HG02759 (cell line): ENCODE data around the gene ST6GALNAC1.

Experiments
- ATAC-seq: cut with Tn5 transposase; IDR thresholded peaks from one replicate; pipeline ENCODE4 v1.9.1; 2021; ENCODE audit warnings: mild to moderate bottlenecking, moderate library complexity; ENCODE audit not compliant: unreplicated experiment

Gene ST6GALNAC1, protein sequence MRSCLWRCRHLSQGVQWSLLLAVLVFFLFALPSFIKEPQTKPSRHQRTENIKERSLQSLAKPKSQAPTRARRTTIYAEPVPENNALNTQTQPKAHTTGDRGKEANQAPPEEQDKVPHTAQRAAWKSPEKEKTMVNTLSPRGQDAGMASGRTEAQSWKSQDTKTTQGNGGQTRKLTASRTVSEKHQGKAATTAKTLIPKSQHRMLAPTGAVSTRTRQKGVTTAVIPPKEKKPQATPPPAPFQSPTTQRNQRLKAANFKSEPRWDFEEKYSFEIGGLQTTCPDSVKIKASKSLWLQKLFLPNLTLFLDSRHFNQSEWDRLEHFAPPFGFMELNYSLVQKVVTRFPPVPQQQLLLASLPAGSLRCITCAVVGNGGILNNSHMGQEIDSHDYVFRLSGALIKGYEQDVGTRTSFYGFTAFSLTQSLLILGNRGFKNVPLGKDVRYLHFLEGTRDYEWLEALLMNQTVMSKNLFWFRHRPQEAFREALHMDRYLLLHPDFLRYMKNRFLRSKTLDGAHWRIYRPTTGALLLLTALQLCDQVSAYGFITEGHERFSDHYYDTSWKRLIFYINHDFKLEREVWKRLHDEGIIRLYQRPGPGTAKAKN

DNA sequence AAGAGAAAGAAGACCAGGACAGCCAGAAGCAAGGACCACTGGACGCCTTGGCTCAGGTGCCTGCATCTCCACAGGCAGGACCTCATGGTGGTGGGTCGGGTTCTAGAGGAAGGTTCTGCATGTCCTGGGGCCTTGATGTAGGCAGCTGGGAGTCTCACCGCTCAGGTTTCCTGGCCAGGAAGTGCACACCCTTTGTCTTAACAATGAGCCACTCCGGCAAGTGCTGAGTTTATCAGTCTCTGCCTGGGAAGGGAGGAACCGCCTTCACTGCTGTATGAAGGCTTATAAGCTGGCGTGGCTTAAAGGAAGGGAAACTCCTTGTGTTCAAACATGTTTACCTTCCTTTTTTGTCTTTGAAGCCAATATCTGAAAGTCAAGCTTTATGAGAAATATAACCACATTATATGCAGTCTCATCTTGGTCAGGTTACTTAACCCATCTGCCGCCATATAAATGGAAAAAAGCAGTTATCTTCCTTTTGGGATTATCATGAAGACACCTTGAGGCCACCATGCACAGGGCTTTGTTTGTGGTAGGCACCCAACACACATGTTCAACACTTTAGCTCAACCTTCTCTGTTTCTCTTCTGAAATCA, at the start of gene ST6GALNAC1:
TSS of gene ST6GALNAC1 (minus strand) at position 205 of the 596 bp plus-strand sequence. CDS start at position 86, 119 bp downstream.
- no peak for ATAC-seq

DNA sequence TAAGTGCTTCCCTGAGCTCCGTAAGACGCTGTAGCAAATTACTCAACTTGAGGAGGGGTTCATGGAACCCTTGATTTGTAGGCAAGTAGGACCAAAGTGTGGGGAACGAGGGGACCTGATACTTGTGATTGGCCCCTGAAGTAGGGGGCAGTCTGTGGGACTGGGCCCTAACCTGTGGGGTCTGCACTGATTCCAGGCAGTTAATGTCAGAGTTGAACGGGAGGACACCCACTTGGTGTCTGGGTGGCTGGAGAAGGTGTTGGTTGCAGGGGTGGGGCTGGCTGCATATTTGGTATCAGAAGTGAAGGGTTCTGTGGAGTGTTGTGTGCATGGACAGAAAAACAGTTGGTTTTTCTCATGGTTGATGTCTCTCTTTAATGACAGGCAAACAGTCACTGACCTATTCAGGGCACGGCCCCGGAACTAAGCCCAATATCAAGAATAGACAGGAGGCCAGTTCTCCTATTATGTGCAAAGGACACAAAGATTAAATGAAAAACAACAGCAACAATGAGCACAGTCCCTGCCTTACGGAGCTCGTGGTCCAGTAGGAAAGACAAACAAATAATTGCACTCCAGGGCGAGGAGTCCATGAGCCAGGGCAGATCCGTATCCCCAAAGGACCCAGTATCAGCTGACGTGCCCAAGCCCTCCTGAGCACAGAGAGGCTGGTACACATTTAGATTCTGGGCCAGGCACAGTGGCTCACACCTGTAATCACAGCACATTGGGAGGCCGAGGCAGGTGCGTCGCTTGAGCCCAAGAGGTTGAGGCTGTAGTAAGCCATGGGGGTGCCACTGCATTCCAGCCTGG, 48.0 kb upstream of the ST6GALNAC1 start:
- no peak for ATAC-seq

- ATAC-seq = no peak
Measured at GRCh38 chr17:76690596-76691280, 47.2 kb upstream of the ST6GALNAC1 start.

GRCh38 chr17:76689859-76690258, 46.3 kb upstream of the ST6GALNAC1 start:
- ATAC-seq = no peak

DNA sequence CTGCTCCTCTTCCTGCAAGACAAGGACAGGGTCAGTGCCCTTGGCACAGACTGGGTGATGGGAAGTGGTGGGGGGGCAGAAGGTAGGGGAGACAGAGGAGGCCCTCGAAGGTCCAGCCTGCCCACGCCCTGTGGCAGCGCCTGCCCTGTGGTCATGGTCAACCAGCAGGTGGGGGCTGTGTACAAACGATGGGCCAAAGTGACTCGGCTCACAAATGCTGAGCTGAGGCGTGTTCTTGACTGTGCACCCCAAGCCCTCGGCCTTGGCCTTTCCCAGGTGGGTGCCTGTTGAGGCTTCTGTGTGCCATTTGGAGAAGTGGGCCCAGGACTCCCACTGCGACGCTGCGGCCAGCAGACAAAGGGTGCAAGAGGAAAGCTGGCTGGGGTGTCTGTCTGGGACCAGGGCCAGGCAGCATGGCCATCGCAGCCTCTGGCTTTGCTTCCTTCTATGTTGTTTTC, 44.6 kb upstream of the ST6GALNAC1 start:
- ATAC-seq = no peak

- no peak for ATAC-seq
Measured at GRCh38 chr17:76687298-76688164, 44.0 kb upstream of the ST6GALNAC1 start.

DNA sequence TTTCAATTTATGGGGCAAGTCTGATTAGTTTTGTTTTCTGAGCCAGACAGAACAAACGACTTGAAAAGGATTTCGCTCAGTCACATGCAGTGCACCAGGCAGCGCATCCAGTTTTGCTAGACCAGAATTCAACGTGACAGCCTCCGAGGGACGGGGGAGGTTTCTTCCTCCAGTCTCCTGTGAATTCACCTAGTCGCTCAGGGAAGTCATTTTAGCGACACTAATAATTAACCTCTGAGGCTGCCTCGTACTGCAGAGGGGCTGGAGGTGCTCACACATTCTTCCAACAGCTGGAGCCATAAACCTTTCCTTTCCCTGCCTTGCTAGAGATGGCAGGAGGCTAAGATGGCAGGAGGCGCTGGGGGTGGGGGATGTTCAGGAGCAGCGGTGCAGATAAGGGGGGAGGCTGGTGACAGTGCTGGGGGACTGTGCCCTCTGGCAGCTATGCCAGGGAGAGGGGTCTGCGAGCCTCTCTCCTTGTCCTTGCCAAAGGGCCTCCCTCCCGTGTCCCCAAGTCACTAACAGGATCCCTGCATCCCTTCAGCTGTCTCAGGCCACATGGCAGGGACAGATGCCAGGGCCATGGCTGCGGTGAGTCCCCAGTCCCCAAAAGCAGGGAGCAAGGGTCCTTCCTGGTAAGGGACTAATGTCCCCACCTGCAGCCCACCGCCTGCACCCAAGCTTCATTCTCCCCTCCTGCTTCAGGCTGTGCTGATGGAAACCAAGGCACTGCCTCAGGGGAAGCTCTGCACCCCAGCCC, 43.2 kb upstream of the ST6GALNAC1 start:
- no peak for ATAC-seq

DNA sequence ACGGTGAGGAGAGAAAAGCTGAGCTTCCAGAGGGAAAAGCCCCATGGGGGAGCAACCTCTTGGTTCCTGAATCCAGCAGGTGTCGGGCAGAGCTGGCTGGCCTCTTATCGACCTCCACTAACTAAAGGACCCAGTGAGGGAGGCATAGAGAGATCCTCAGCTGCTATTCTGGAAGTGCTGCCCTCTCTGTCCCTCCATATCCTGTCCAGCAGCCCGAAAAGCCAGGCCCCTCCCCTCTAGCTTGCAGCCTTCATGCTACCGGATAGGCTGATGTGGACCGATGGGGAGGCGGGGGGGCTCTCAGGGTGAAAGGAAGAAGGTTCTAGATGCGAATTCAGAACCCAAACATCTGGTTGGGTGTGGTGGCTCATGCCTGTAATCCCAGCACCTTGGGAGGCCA, 42.3 kb upstream of the ST6GALNAC1 start:
- no peak for ATAC-seq

DNA sequence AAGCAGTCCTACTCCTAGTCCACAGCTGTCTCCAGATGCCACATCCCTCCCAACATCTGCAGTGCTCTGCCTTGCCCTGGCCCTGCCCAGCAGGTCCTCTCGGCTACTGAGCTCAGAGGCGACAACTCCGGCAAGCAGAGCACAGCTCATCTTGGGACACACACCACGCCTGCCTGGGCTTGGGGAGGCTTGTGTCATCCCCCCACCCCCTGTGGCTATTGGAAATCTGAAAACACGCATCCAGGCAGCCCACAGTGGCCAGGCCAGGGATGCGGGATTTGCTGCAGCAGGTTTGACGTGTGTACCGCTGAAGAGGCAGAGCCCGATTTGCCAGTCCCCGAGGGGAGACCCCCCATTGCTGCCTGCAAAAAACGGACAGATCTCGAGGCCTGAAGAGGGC, 41.8 kb upstream of the ST6GALNAC1 start:
- no peak for ATAC-seq

DNA sequence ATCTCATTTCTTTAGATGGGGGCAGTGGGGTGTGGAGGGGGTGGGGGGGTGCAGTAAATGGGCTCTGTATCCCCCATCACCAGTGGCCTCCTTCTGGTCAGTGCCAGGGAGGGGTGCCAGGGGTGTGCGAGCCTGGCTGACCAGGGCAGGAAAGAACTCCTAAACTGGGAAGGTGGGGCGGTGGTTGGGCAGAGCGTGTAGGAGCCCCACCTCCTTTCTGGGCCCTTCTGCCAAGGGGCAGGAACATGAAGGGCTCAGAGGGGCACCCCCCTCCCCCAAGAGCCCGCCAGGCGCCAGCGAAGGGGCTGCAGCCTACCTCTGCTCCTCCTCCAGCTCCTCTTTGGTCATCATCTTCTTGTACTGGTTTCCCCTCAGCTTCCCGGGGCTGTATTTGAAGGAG, 41.2 kb upstream of the ST6GALNAC1 start:
- ATAC-seq = no peak

DNA sequence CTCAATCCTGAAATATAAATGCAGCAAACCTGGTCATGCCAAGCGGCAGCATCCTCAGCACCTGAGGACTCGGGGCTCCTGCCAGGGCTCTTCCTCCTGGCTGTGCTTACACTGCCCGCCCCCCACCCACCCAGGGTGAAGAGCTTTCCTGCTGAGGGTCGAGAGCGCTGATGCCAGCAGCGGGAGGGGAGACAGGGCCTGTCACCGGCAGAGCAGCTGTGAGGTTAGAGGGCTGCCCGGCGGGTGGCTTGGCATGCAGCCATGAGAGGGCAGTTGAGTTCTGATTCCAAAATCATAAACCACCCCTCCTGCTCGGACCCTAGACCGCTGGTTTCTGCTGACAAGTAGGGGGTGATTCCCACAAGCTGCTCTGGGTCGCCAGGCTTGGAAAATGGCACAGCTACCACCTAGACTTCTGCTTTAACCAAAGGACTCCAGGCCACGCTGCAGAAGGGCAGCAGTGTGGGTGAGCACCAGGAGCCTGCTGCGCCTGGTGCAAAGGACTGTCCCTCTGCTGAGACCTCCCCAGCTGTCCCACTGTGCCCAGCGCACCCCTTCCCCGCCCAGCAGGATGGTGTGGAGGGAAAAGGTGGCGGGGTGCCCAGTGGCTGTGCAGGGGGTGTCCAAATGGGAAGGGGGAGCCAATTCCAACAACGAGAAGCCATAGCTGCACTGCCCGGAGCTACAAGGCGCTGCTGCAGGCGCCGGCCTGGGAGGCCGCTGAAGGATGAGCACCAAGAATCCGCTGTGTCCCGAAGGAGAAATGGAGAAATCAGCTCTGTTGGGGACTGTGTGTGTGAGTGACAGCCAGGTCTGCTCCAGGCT, 40.6 kb upstream of the ST6GALNAC1 start:
- ATAC-seq = no peak

- no peak for ATAC-seq
Measured at GRCh38 chr17:76683011-76683755, 39.6 kb upstream of the ST6GALNAC1 start.

DNA sequence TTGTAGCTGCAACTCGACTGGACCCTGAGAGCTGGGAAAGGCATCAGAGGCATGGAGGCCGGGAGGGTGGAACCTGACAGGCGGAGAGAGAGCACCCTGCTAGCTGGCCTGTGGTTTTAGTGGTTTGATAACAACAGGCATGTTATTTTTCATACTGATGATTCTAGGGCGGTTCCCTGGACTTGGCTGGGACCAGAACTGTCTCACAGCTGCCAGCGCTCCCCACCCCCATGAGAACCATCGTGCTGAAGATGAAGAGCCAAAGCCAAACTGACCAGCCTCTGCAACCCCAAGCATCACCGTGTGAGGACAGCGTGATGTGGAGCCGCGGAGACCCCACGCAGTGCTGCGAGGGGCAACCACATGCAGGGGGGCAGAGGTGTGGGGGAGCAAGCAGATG, 38.7 kb upstream of the ST6GALNAC1 start:
- no peak for ATAC-seq

DNA sequence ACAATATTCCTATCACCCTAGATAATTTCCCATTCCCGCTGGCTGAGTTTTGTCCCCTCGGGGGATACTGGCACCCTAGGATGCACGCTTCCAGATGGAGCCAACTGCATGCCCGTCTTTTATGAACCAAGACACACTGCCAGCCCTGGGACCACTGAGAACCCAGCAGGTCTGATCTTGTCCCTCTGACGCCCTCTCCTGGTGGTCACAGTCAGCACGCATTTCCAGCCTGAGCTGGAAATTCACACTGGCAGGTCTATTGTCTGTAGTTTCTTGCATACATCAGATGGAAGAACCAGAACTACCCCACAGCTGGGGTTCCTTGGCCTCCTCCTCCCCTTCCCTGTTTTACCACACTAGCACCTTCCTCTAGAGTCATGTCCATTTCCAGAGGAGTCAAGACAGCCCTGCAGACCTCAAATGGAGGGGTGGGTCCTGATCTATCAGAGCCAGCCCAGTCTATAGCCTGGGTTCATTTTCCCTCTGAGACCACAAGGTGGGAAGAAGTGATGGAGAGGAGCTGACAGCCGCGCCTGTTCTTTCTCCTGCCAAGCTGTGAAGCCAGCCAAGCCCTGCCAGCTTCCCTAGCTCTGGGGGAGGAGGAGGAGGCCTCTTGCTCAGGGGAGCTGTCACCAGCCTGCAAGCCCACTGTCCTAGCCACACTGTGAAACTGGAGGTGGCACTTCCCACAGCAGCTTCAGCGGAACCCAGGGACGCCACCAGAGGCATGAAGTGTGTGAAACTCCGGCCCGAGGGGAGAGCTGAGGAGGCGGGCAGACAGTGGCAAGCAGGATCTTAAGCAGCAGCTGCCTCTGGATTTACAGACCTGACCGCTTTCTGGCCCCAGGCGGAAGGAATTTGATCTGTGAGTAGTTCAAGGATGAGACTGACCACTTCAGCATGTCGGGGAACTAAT, 37.9 kb upstream of the ST6GALNAC1 start:
- ATAC-seq = no peak

DNA sequence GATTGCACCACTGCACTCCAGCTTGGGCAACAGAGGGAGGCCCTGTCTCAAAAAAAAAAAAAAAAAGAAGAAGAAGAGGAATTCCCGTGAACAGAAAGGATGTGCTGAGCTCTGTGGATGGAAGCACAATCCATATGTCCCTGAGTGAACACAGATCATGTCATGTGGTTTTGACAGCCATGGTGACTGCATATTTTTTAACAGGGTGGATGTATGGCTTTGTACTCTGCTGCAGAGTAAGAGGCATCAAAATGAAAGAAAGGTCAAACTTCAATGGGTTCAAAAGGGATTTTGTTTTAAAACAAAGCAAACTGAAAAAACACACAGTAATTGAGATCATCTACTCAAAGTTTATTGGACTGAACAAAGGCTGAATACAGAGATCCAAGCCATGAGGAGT, 35.7 kb upstream of the ST6GALNAC1 start:
- ATAC-seq = no peak

DNA sequence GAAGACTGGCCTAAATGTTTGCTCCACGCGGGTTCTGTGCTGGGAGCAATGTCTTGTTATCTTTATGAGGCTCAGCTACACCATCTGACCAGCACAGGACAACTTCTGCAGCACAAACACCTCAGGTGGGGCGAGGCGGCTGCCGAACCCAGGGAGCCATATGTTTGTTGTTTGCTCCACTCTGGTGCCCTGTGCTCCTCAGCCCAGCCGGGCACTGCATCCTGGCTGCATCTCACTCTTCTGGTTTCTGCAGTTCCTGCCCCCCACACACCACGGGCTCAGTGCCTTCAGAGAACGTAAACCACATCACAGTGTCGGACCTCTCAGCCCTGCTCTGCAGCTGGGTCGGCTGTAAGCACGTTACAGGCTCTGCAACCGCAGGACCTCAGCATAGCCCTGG, 34.8 kb upstream of the ST6GALNAC1 start:
- no peak for ATAC-seq
